ENCODE data around the gene SALL2.

GRCh38 chr14:21534576-21534975, 8.4 kb upstream of the SALL2 start:
- TF ChIP-seq SUZ12 (IDR thresholded peaks at IDR 0.05; ENCODE audit: extremely low read depth, insufficient read depth, insufficient read length) (no peak), ZNF274 (IDR thresholded peaks at IDR 0.05; ENCODE audit: low read depth, low read length) (no peak), YY1 (IDR thresholded peaks at IDR 0.05; ENCODE audit: insufficient read depth, insufficient read length) (no peak)
